Natural killer cell (primary cell): Measurements from ENCODE around the gene SLC31A2. TPM values are rescaled to one million over a fixed set of nuclear protein-coding genes. Genes with fewer than 3 reads are reported as not detected.
A peak's percentile ranks its signal among the peaks of the same experiment; 100 is the strongest.

ENCODE experiments used
- ATAC-seq, 3 donors: fragments of 150-1000 bp in 2 of 3; fragments of 200-7000 bp in 1 of 3; cut with Tn5 transposase; 1 replicate in 1 of 3; 2 replicates in 2 of 3; pipeline ENCODE4 v1.10.0; 2021; ENCODE audit warnings: mild to moderate bottlenecking in 2 of 3, moderate library complexity in 2 of 3
- DNase-seq, 2 donors: peaks; one replicate each; pipeline versions ENCODE4 v3.0.0 to v3.0.0-alpha.2; 2013 to 2021; ENCODE audit warnings: mixed read lengths in 1 of 2
- H3K27ac ChIP-seq: one replicate; pipeline ENCODE4 v1.5.1; 2013; ENCODE audit warnings: mild to moderate bottlenecking, low read length
- H3K27me3 ChIP-seq: one replicate; pipeline ENCODE4 v1.6.1; 2013; ENCODE audit warnings: low read length; ENCODE audit not compliant: control insufficient read depth, insufficient read depth
- H3K36me3 ChIP-seq: one replicate; pipeline ENCODE4 v1.6.1; 2013; ENCODE audit warnings: low read length; ENCODE audit not compliant: control insufficient read depth, insufficient read depth
- H3K4me1 ChIP-seq: one replicate; pipeline ENCODE4 v1.6.1; 2013; ENCODE audit warnings: low read length; ENCODE audit not compliant: control insufficient read depth, insufficient read depth
- H3K4me3 ChIP-seq: one replicate; pipeline ENCODE4 v1.5.1; 2013; ENCODE audit warnings: low read length
- H3K9me3 ChIP-seq: one replicate; pipeline ENCODE4 v1.6.1; 2013; ENCODE audit warnings: low read length; ENCODE audit not compliant: control insufficient read depth, insufficient read depth
- H3K27ac Mint-ChIP-seq, 2 donors: one replicate each; pipeline ENCODE4 v1.8.0; 2022; ENCODE audit warnings: mild to moderate bottlenecking in 2 of 2, mixed read lengths in 2 of 2, moderate library complexity in 1 of 2
- H3K27me3 Mint-ChIP-seq, 2 donors: one replicate each; pipeline ENCODE4 v1.8.0; 2022; ENCODE audit warnings: low read depth in 2 of 2, mixed read lengths in 2 of 2
- H3K36me3 Mint-ChIP-seq: one replicate; pipeline ENCODE4 v1.8.0; 2022; ENCODE audit warnings: mixed read lengths
- H3K4me1 Mint-ChIP-seq, 2 donors: one replicate each; pipeline ENCODE4 v1.8.0; 2022; ENCODE audit warnings: mixed read lengths in 2 of 2
- H3K4me3 Mint-ChIP-seq: one replicate; pipeline ENCODE4 v1.8.0; 2022; ENCODE audit warnings: mild to moderate bottlenecking, moderate library complexity, mixed read lengths
- H3K9me3 Mint-ChIP-seq, 2 donors: one replicate each; pipeline ENCODE4 v1.8.0; 2022; ENCODE audit warnings: mixed read lengths in 2 of 2
- WGBS: methylation state at CpG from one replicate; pipeline ENCODE4 v1.1.7; 2013; ENCODE audit warnings: missing lambda C conversion rate; ENCODE audit not compliant: insufficient coverage; 5-methylcytosine and 5-hydroxymethylcytosine counted together
- intact Hi-C: fragments of 100-400 bp; cut with micrococcal nuclease; formaldehyde crosslinking; loops from one replicate; pipeline ENCODE4 v1.14.2; 2022
- total RNA-seq, 4 donors: library from RNA; stranded (reverse); fragments of 120-200 nt in 1 of 4; gene quantifications; one replicate each; pipeline versions ENCODE4 v1.2.3 to v1.2.4, GENCODE V29; 2013 to 2022
- TF ChIP-seq, protein P1 (sequence below): fragments of 200-600 bp; IDR thresholded peaks from one replicate; pipeline ENCODE4 v1.8.0; 2022; ENCODE audit warnings: antibody characterized with exemption

Gene SLC31A2
- total RNA-seq, 3 donors from 2014 or later (not counting 1 experiment from before 2014, with no cell fraction given), result 4.9 to 7.9 (median 6.0) TPM

- Histone ChIP-seq H3K36me3 (no peaks in the 10 kb centered on the region), H3K4me1 (peaks cover 21% of the 10 kb centered on the region), H3K4me3 (no peak overlapping the region), H3K9me3 (no peaks in the 10 kb centered on the region), H3K27me3 (no peaks in the 10 kb centered on the region), H3K27ac (no peak overlapping the region)
- no peak for ATAC-seq
- DNase-seq, result no peak
- H3K4me1 Mint-ChIP-seq, result peaks cover 26 to 32% of the 10 kb centered on the region in 2 donors
- TF ChIP-seq, protein P1, sequence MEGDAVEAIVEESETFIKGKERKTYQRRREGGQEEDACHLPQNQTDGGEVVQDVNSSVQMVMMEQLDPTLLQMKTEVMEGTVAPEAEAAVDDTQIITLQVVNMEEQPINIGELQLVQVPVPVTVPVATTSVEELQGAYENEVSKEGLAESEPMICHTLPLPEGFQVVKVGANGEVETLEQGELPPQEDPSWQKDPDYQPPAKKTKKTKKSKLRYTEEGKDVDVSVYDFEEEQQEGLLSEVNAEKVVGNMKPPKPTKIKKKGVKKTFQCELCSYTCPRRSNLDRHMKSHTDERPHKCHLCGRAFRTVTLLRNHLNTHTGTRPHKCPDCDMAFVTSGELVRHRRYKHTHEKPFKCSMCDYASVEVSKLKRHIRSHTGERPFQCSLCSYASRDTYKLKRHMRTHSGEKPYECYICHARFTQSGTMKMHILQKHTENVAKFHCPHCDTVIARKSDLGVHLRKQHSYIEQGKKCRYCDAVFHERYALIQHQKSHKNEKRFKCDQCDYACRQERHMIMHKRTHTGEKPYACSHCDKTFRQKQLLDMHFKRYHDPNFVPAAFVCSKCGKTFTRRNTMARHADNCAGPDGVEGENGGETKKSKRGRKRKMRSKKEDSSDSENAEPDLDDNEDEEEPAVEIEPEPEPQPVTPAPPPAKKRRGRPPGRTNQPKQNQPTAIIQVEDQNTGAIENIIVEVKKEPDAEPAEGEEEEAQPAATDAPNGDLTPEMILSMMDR, result no peak
- H3K4me3 Mint-ChIP-seq, result no peak overlapping the region
- H3K36me3 Mint-ChIP-seq, result no peaks in the 10 kb centered on the region
- no peak overlapping the region for H3K27ac Mint-ChIP-seq
- intact Hi-C loops, result loop anchor here (5.0 kb wide), 1 partner anchor 68 kb away; the partner anchor contains the start of genes FKBP15 and SLC31A1
- H3K9me3 Mint-ChIP-seq, result no peaks in the 10 kb centered on the region
- WGBS, result 81% methylated on average over 6 of the region's 6 CpGs
- peaks cover 0 to 2% of the 10 kb centered on the region in 2 donors for H3K27me3 Mint-ChIP-seq
Observed at GRCh38 chr9:113154471-113154870, 3.7 kb downstream of the SLC31A2 start.

GRCh38 chr9:113154946-113155345 is 4.1 kb downstream of the SLC31A2 start:
- no peaks in the 10 kb centered on the region for H3K27me3 ChIP-seq
- intact Hi-C loops, result loop anchor here (5.0 kb wide), 1 partner anchor 67 kb away; the partner anchor contains the start of genes FKBP15 and SLC31A1
- no peak overlapping the region for H3K4me3 ChIP-seq
- Mint-ChIP-seq H3K4me1 (peaks cover 26 to 32% of the 10 kb centered on the region in 2 donors), H3K27ac (no peak overlapping the region), H3K27me3 (peaks cover 0 to 2% of the 10 kb centered on the region in 2 donors), H3K4me3 (no peak overlapping the region), H3K36me3 (no peaks in the 10 kb centered on the region), H3K9me3 (no peaks in the 10 kb centered on the region)
- peaks cover 21% of the 10 kb centered on the region for H3K4me1 ChIP-seq
- DNase-seq (no peak), ATAC-seq (no peak)
- H3K9me3 ChIP-seq, result no peaks in the 10 kb centered on the region
- TF ChIP-seq, protein P1, result no peak
- H3K27ac ChIP-seq, result no peak overlapping the region
- peaks cover 2% of the 10 kb centered on the region for H3K36me3 ChIP-seq
- 59% methylated on average over 2 of the region's 2 CpGs for WGBS

GRCh38 chr9:113155911-113156588 is 5.2 kb downstream of the SLC31A2 start:
- Histone ChIP-seq H3K27ac (no peak overlapping the region), H3K36me3 (peaks cover 4% of the 10 kb centered on the region), H3K4me3 (no peak overlapping the region), H3K9me3 (no peaks in the 10 kb centered on the region), H3K27me3 (no peaks in the 10 kb centered on the region), H3K4me1 (peaks cover 18% of the 10 kb centered on the region)
- peak; percentile 16 to 45 (median 25) for ATAC-seq
- Mint-ChIP-seq H3K36me3 (no peaks in the 10 kb centered on the region), H3K27ac (peak overlapping the region; percentile 17 to 26), H3K4me1 (peaks cover 30 to 32% of the 10 kb centered on the region in 2 donors), H3K4me3 (peak overlapping the region; percentile 10), H3K27me3 (peaks cover 0 to 2% of the 10 kb centered on the region in 2 donors), H3K9me3 (no peaks in the 10 kb centered on the region)
- DNase-seq, result peak in 1 of 2 donors; percentile 60
- TF ChIP-seq, protein P1, result no peak
- WGBS, result 30% methylated on average over 5 of the region's 7 CpGs
- intact Hi-C loops, result no loop called here
